Neural progenitor cell (in vitro differentiated cells): Measurements from ENCODE around the gene TPD52L2. TPM values are rescaled to one million over a fixed set of nuclear protein-coding genes. Genes with fewer than 3 reads are reported as not detected.

Experiments
- DNase-seq: peaks from one replicate; pipeline ENCODE4 v3.0.0-alpha.2; 2016; ENCODE audit warnings: low spot score
- H2AFZ ChIP-seq: fragments of 200-600 bp; sonication (generic); replicated peaks from 2 replicates; pipeline ENCODE4 v1.6.1; 2016; ENCODE audit warnings: antibody characterized with exemption
- H3F3A ChIP-seq: fragments of 200-600 bp; sonication (generic); 2 replicates; pipeline ENCODE4 v1.6.1; 2016; ENCODE audit warnings: antibody characterized with exemption, low read depth
- H3K27ac ChIP-seq: fragments of 200-600 bp; sonication (generic); 2 replicates; pipeline ENCODE4 v1.5.1; 2016; ENCODE audit warnings: mild to moderate bottlenecking
- H3K27me3 ChIP-seq: fragments of 200-600 bp; sonication (generic); 2 replicates; pipeline ENCODE4 v1.6.1; 2016; ENCODE audit warnings: mild to moderate bottlenecking, moderate library complexity
- H3K36me3 ChIP-seq: fragments of 200-600 bp; sonication (generic); 2 replicates; pipeline ENCODE4 v1.5.1; 2016
- H3K4me1 ChIP-seq: fragments of 200-600 bp; sonication (generic); 2 replicates; pipeline ENCODE4 v1.6.1; 2016; ENCODE audit warnings: mixed run types
- H3K4me2 ChIP-seq: fragments of 200-600 bp; sonication (generic); 2 replicates; pipeline ENCODE4 v1.6.1; 2016
- H3K4me3 ChIP-seq: fragments of 200-600 bp; sonication (generic); 2 replicates; pipeline ENCODE4 v1.5.1; 2016
- H3K79me2 ChIP-seq: fragments of 200-600 bp; sonication (generic); 2 replicates; pipeline ENCODE4 v1.6.1; 2016; ENCODE audit warnings: low read depth
- H3K9ac ChIP-seq: fragments of 200-600 bp; sonication (generic); 2 replicates; pipeline ENCODE4 v1.6.1; 2016
- H3K9me3 ChIP-seq: fragments of 200-600 bp; sonication (generic); 2 replicates; pipeline ENCODE4 v1.5.1; 2016; ENCODE audit warnings: low read depth
- H4K20me1 ChIP-seq: fragments of 200-600 bp; sonication (generic); 2 replicates; pipeline ENCODE4 v1.6.1; 2016; ENCODE audit warnings: low read depth
- H3K27ac Mint-ChIP-seq: 3 replicates; pipeline ENCODE4 v1.8.0; 2021; ENCODE audit warnings: mixed read lengths
- H3K27me3 Mint-ChIP-seq: 2 replicates; pipeline ENCODE4 v1.8.0; 2022; ENCODE audit warnings: low read depth, mild to moderate bottlenecking, inconsistent platforms, moderate library complexity, mixed read lengths; ENCODE audit not compliant: insufficient read depth
- H3K36me3 Mint-ChIP-seq: 3 replicates; pipeline ENCODE4 v1.8.0; 2021; ENCODE audit warnings: mixed read lengths
- H3K4me1 Mint-ChIP-seq: 3 replicates; pipeline ENCODE4 v1.8.0; 2021; ENCODE audit warnings: mixed read lengths
- H3K4me3 Mint-ChIP-seq: 3 replicates; pipeline ENCODE4 v1.8.0; 2021; ENCODE audit warnings: mild to moderate bottlenecking, moderate library complexity, mixed read lengths
- H3K9me3 Mint-ChIP-seq: 3 replicates; pipeline ENCODE4 v1.8.0; 2020; ENCODE audit warnings: mixed read lengths
- EZH2 ChIP-seq: fragments of 200-600 bp; sonication (generic); IDR thresholded peaks from 2 replicates; pipeline ENCODE4 v1.6.1; 2017; ENCODE audit warnings: antibody characterized with exemption, mild to moderate bottlenecking, moderate library complexity
- EZH2phosphoT487 ChIP-seq: fragments of 200-600 bp; sonication (generic); IDR thresholded peaks from 2 replicates; pipeline ENCODE4 v1.6.1; 2017; ENCODE audit warnings: antibody characterized with exemption
- total RNA-seq: library from RNA; depleted of rRNA; stranded (reverse); fragments of >200 nt; gene quantifications from 2 replicates; pipeline ENCODE4 v1.2.3, GENCODE V29; 2015; ENCODE audit warnings: low replicate concordance
- TF ChIP-seq, protein P1 (sequence below): fragments of 200-600 bp; sonication (generic); IDR thresholded peaks from 2 replicates; pipeline ENCODE4 v1.5.1; 2017; ENCODE audit warnings: antibody characterized with exemption, mild to moderate bottlenecking

Gene TPD52L2
- total RNA-seq, 1 donor from 2014 or later: 66.6 TPM

DNA sequence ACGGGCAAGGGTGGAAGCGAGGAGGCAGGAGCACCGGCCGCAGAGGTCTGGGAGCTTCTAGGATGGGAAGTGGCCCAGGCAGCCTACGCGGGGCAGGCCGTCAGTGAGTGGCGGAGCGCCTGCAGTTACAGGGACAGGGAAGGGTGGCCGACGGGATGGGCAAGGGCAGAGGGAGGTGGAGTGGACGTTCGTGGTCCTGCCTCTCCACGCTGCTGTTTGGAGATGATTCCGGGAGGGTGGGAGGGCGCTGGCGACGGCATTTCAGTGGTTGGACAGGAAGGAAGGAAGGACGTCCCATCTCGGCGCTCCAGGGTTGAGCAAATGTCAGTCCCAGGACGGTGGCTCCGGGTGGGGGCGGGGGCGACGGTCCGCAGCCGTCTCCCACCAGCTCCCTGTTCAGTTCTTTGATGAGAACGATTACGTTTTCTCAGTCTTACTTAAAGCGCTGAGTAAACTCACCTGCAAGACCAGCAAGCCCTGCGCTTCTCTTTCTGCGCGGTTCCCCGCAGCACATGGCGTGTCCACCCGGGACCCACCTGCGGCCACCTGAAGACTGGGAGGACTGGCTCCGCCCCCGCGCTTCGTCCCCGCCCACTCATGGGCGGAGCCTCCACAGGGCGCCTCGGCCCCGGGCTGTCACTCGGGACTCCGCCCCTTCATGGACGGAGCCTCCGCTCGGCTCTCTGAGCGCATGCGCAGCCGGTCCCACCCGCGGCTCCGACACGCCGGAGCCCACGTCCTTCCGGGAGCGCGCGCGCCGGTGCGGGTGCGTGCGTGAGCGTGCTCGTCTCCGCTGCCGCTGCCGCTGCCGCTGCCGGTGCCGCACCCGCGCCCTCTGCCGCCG, 29.5 kb downstream of the TPD52L2 start, which contains the start of gene DNAJC5:
TSS of gene DNAJC5 (plus strand) at position 769 of the 844 bp plus-strand sequence. CDS start 33,220 bp downstream, outside the sequence.
- Histone ChIP-seq H3K9me3 (no peaks in the 10 kb centered on the region), H3K9ac (peak within 1 kb of the TSS; percentile 77), H3K4me2 (peak within 1 kb of the TSS; percentile 97), H3K4me1 (peaks cover 9% of the 10 kb centered on the region), H3F3A (peaks cover 34% of the 10 kb centered on the region), H2AFZ (peak within 1 kb of the TSS; percentile 23), H3K4me3 (peak within 1 kb of the TSS; percentile 94), H4K20me1 (peaks cover 60% of the 10 kb centered on the region), H3K27me3 (no peaks in the 10 kb centered on the region), H3K27ac (no peak within 1 kb of the TSS), H3K79me2 (peaks cover 42% of the 10 kb centered on the region), H3K36me3 (no peaks in the 10 kb centered on the region)
- no peak for TF ChIP-seq EZH2
- TF ChIP-seq, protein P1, sequence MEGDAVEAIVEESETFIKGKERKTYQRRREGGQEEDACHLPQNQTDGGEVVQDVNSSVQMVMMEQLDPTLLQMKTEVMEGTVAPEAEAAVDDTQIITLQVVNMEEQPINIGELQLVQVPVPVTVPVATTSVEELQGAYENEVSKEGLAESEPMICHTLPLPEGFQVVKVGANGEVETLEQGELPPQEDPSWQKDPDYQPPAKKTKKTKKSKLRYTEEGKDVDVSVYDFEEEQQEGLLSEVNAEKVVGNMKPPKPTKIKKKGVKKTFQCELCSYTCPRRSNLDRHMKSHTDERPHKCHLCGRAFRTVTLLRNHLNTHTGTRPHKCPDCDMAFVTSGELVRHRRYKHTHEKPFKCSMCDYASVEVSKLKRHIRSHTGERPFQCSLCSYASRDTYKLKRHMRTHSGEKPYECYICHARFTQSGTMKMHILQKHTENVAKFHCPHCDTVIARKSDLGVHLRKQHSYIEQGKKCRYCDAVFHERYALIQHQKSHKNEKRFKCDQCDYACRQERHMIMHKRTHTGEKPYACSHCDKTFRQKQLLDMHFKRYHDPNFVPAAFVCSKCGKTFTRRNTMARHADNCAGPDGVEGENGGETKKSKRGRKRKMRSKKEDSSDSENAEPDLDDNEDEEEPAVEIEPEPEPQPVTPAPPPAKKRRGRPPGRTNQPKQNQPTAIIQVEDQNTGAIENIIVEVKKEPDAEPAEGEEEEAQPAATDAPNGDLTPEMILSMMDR: no peak
- TF ChIP-seq EZH2phosphoT487: no peak
- Mint-ChIP-seq H3K36me3 (peaks cover 8% of the 10 kb centered on the region), H3K27me3 (peaks cover 6% of the 10 kb centered on the region), H3K4me3 (peak within 1 kb of the TSS; percentile 94), H3K4me1 (peaks cover 30% of the 10 kb centered on the region), H3K9me3 (no peaks in the 10 kb centered on the region), H3K27ac (peak within 1 kb of the TSS; percentile 96)
- DNase-seq: peak; percentile 96

DNA sequence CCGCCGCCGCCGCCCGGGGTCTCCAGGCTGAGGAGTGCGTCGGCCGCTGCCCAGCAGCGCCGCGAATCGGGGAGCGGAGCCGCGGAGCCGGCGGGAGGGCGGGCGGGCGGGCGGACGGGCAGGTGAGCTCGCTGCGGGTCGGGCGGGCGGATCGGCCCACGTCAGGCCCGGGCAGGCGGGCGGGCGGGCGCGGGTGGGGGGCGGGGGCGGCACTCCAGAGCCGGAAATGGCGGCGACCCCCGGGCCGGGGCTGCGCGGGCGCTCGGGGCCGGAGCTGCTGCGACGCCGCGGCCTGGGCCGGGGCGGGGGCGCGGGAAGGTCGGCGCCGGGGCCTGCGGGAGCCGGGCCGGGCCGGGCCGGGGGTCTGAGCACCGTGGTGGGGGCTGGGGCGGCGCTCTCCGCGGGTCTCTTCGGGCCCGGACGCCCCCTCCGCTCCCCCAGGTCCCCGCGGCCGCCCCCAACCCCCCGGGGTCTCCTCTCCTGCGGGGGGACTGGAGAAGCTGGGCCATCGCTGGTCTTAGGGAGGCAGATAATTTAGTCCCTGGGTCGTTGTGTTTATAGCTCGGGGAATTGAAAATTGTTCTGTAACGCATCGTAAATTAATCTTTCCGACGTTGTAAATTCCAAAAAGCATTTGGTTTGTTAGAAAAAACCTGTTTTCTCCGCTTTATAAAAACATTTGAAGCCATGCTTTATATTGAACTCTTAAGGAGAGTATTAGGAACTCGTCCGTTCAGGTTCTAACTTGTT, 30.3 kb downstream of the TPD52L2 start:
- TF ChIP-seq EZH2phosphoT487 (no peak), EZH2 (no peak)
- TF ChIP-seq, protein P1: no peak
- Histone ChIP-seq H3K27me3 (no peaks in the 10 kb centered on the region), H3K4me1 (peaks cover 9% of the 10 kb centered on the region), H3K4me2 (peak overlapping the region; percentile 97), H3K27ac (no peak overlapping the region), H3K79me2 (peaks cover 50% of the 10 kb centered on the region), H2AFZ (no peak overlapping the region), H4K20me1 (peaks cover 66% of the 10 kb centered on the region), H3F3A (peaks cover 34% of the 10 kb centered on the region), H3K9me3 (no peaks in the 10 kb centered on the region), H3K36me3 (no peaks in the 10 kb centered on the region), H3K4me3 (peak overlapping the region; percentile 94), H3K9ac (peak overlapping the region; percentile 77)
- Mint-ChIP-seq H3K9me3 (no peaks in the 10 kb centered on the region), H3K27me3 (peaks cover 6% of the 10 kb centered on the region), H3K36me3 (peaks cover 8% of the 10 kb centered on the region), H3K4me3 (peak overlapping the region; percentile 94), H3K27ac (peak overlapping the region; percentile 96), H3K4me1 (peaks cover 30% of the 10 kb centered on the region)
- DNase-seq: peak; percentile 33

DNA sequence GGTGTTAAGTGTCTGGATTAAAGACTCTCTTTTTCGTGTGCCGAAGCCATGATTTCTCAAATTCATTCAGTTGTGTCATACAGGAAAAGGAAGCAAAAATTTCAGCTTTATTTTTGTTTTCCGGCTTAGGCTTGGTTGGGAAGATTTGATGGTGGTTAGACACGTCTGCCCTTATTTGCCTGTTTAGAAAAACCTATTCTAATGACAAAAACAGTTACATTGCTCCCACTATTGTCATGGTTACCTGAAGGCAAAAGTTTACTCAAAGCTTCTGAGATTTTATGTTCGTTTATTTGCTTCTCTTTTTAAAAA, 30.8 kb downstream of the TPD52L2 start:
- peak overlapping the region; percentile 96 for H3K27ac Mint-ChIP-seq
- peaks cover 8% of the 10 kb centered on the region for H3K36me3 Mint-ChIP-seq
- H3K27me3 Mint-ChIP-seq: peaks cover 6% of the 10 kb centered on the region
- Histone ChIP-seq H3K36me3 (no peaks in the 10 kb centered on the region), H3K9ac (peak overlapping the region; percentile 77), H3K27me3 (no peaks in the 10 kb centered on the region), H3K4me1 (peaks cover 9% of the 10 kb centered on the region), H3K79me2 (peaks cover 56% of the 10 kb centered on the region), H3K27ac (no peak overlapping the region), H3K4me3 (peak overlapping the region; percentile 94), H3F3A (peaks cover 38% of the 10 kb centered on the region), H2AFZ (no peak overlapping the region), H4K20me1 (peaks cover 67% of the 10 kb centered on the region), H3K9me3 (no peaks in the 10 kb centered on the region), H3K4me2 (peak overlapping the region; percentile 97)
- no peak for DNase-seq
- peak overlapping the region; percentile 94 for H3K4me3 Mint-ChIP-seq
- H3K4me1 Mint-ChIP-seq: peaks cover 30% of the 10 kb centered on the region
- no peaks in the 10 kb centered on the region for H3K9me3 Mint-ChIP-seq
- TF ChIP-seq, protein P1: no peak
- TF ChIP-seq EZH2 (no peak), EZH2phosphoT487 (no peak)
